Activated B cell treated with CpG ODN at 0.5 μM for 24 hours (primary cell): ENCODE measurements around the gene TBC1D1. TPM values are rescaled to one million over a fixed set of nuclear protein-coding genes. Genes with fewer than 3 reads are reported as not detected.
A peak's percentile ranks its signal among the peaks of the same experiment; 100 is the strongest.

Experiments used
- ATAC-seq: fragments of 200-7000 bp; cut with Tn5 transposase; one replicate; pipeline ENCODE4 v1.10.0; 2021; ENCODE audit warnings: low read depth, mild to moderate bottlenecking, moderate library complexity
- CTCF ChIA-PET: fragments of 350-600 bp; sonication (Branson Sonifier 250); formaldehyde crosslinking; loops from one replicate; lab custom pipeline; 2021; ENCODE audit warnings: antibody characterized with exemption; lab: Charles Lee
- POLR2A ChIA-PET: fragments of 350-600 bp; sonication (Branson Sonifier 250); formaldehyde crosslinking; loops from one replicate; lab custom pipeline; 2021; ENCODE audit warnings: antibody characterized with exemption; lab: Charles Lee
- DNase-seq: peaks from one replicate; pipeline ENCODE4 v3.0.0; 2022
- H3K27ac Mint-ChIP-seq: one replicate; pipeline ENCODE4 v1.8.0; 2020; ENCODE audit warnings: mixed read lengths
- H3K27me3 Mint-ChIP-seq: one replicate; pipeline ENCODE4 v1.8.0; 2021; ENCODE audit warnings: mixed read lengths
- H3K36me3 Mint-ChIP-seq: one replicate; pipeline ENCODE4 v1.8.0; 2021; ENCODE audit warnings: low read depth, mixed read lengths
- H3K4me1 Mint-ChIP-seq: one replicate; pipeline ENCODE4 v1.8.0; 2021; ENCODE audit warnings: mixed read lengths
- H3K4me3 Mint-ChIP-seq: one replicate; pipeline ENCODE4 v1.8.0; 2020; ENCODE audit warnings: mild to moderate bottlenecking, mixed read lengths
- H3K9me3 Mint-ChIP-seq: one replicate; pipeline ENCODE4 v1.8.0; 2020; ENCODE audit warnings: mixed read lengths
- CTCF ChIP-seq: fragments of 200-600 bp; IDR thresholded peaks from one replicate; pipeline ENCODE4 v1.8.0; 2022; ENCODE audit warnings: antibody characterized with exemption, mild to moderate bottlenecking
- intact Hi-C: fragments of 100-400 bp; cut with micrococcal nuclease; formaldehyde crosslinking; loops from one replicate; pipeline ENCODE4 v1.15.1; 2024
- total RNA-seq: library from RNA; stranded (reverse); gene quantifications from 2 replicates; pipeline ENCODE4 v1.2.3, GENCODE V29; 2022

The TBC1D1 gene
- total RNA-seq, 1 donor from 2014 or later = 84.8 TPM

GRCh38 chr4:37980246-37980645 is 89.4 kb downstream of the TBC1D1 start:
- Mint-ChIP-seq H3K36me3 (peaks cover 13% of the 10 kb centered on the region), H3K4me3 (no peak overlapping the region), H3K4me1 (peaks cover 65% of the 10 kb centered on the region), H3K27me3 (no peaks in the 10 kb centered on the region), H3K9me3 (no peaks in the 10 kb centered on the region), H3K27ac (no peak overlapping the region)
- no peak for TF ChIP-seq CTCF
- ChIA-PET POLR2A (interaction anchor here (4.4 kb wide), 1 partner anchor 88 kb away, joined by 48 read pairs; the partner anchor contains the start of gene TBC1D1), CTCF (no interaction called here)
- intact Hi-C loops = no loop called here
- DNase-seq = no peak
- ATAC-seq = no peak

DNA sequence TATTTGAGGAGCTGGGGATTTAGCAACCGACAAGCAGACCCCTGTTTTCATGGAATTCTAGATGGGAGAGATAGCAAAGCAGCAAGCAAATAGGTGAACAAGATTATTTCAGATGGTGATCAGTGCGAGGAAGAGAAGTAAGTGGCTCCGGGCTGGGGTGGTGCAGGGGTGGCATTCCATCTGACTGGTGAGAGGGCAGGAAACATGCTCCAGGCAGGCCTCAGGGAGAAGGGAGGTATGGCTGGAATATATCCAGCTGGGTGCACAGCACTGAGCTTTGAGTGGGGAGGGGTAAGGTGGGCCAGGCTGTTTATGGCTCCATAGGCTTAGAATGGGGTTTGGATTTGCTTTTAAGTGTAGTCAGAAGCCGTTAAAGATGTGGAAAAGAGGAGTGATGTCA is 90.5 kb downstream of the TBC1D1 start:
- POLR2A ChIA-PET = no interaction called here
- intact Hi-C loops = no loop called here
- Mint-ChIP-seq H3K27ac (peak overlapping the region; percentile 48), H3K27me3 (no peaks in the 10 kb centered on the region), H3K9me3 (no peaks in the 10 kb centered on the region), H3K4me1 (peaks cover 68% of the 10 kb centered on the region), H3K4me3 (no peak overlapping the region), H3K36me3 (peaks cover 15% of the 10 kb centered on the region)
- no peak for TF ChIP-seq CTCF
- DNase-seq (no peak), ATAC-seq (no peak)
- CTCF ChIA-PET = no interaction called here

DNA sequence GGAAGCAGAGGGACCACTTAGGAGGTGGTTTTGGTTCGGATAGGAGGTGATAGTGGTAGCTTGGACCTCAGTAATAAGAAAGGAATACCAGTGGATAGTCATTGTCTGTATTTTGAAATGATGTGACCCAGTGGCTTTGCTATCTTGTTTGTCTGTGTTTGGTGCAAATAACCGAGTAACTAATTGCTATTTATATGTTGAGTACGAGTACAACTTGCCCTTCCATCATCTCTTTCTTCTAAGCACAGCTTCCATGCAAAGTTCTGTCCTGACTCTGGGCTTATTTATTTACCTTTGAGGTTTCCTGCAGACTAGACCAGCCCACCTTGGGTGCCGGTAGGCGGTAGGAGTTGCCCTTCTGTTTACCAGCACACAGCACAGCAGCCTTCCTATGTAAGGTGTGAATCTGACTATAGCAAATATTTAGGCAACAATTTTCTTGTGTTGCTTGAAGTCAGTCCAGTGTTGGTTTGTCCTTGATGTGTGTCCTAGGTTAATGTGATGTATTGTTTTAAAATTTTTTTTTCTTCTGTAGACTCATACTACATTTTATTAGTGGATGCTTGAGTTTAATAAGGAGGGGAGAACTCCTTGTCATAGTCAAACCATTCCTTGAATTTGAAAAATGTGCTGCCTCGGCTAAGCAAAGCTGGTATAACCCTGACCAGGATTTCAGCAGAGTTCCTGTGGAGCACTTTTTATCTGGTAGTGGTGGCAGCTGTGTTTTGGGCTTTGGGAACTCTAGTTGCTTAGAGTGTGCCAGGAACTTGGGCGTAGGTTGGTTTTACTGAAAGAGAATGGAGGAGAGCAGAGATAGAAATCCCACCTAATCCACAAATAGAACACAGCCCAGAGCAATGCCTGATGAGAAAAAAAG is 91.2 kb downstream of the TBC1D1 start:
- no peak for TF ChIP-seq CTCF
- H3K27ac Mint-ChIP-seq = peak overlapping the region; percentile 13
- DNase-seq (no peak), ATAC-seq (no peak)
- no peaks in the 10 kb centered on the region for H3K27me3 Mint-ChIP-seq
- H3K9me3 Mint-ChIP-seq = no peaks in the 10 kb centered on the region
- ChIA-PET CTCF (no interaction called here), POLR2A (no interaction called here)
- H3K4me3 Mint-ChIP-seq = no peak overlapping the region
- intact Hi-C loops = no loop called here
- H3K36me3 Mint-ChIP-seq = peaks cover 15% of the 10 kb centered on the region
- peaks cover 72% of the 10 kb centered on the region for H3K4me1 Mint-ChIP-seq

- Mint-ChIP-seq H3K27ac (no peak overlapping the region), H3K36me3 (peaks cover 18% of the 10 kb centered on the region), H3K9me3 (no peaks in the 10 kb centered on the region), H3K4me3 (no peak overlapping the region), H3K4me1 (peaks cover 77% of the 10 kb centered on the region), H3K27me3 (no peaks in the 10 kb centered on the region)
- CTCF ChIA-PET = interaction anchor here (0.7 kb wide), 1 partner anchor 293 kb away, joined by 3 read pairs; no protein-coding TSS in a partner anchor
- DNase-seq (no peak), ATAC-seq (no peak)
- TF ChIP-seq CTCF = no peak
- intact Hi-C loops = no loop called here
- POLR2A ChIA-PET = interaction anchor here (1.1 kb wide), 1 partner anchor 90 kb away, joined by 9 read pairs; no protein-coding TSS in a partner anchor
Observed at GRCh38 chr4:37982736-37983135, 91.9 kb downstream of the TBC1D1 start.

DNA sequence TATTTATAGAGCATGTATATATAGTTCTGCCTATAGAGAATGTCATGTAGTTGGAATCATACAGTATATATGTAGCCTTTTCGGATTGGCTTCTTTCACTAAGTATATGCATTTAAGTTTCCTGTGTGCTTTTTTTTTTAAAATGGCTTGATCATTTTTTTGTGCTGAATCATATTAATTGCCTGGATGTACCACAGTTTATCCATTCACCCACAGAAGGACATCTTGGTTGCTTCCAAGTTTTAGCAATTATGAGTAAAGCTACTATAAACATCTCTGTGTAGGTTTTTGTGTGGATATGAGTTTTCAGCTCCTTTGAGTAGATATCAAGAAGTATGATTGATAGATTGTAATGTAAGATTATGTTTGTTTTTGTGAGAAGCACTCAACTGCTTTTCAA is 93.1 kb downstream of the TBC1D1 start:
- ATAC-seq (no peak), DNase-seq (no peak)
- Mint-ChIP-seq H3K27me3 (no peaks in the 10 kb centered on the region), H3K4me3 (no peak overlapping the region), H3K36me3 (peaks cover 22% of the 10 kb centered on the region), H3K9me3 (no peaks in the 10 kb centered on the region), H3K4me1 (peaks cover 75% of the 10 kb centered on the region), H3K27ac (no peak overlapping the region)
- POLR2A ChIA-PET = interaction anchor here (1.1 kb wide), 1 partner anchor 91 kb away, joined by 9 read pairs; no protein-coding TSS in a partner anchor
- TF ChIP-seq CTCF = no peak
- intact Hi-C loops = no loop called here
- CTCF ChIA-PET = no interaction called here
